Measurements from ENCODE around the gene CNTFR.

GRCh38 chr9:34573599-34574325 is 15.8 kb downstream of the CNTFR start:
- no peak for TF ChIP-seq POLR2AphosphoS5 (IDR thresholded peaks at IDR 0.05; ENCODE audit: low read depth)
- TF ChIP-seq CTCF (IDR thresholded peaks at IDR 0.05; ENCODE audit: insufficient read depth, low read length) = no peak
- TF ChIP-seq GABPA (IDR thresholded peaks at IDR 0.05; ENCODE audit: low read depth) = no peak
